ENCODE data around the gene ACTMAP. TPM values are rescaled to one million over a fixed set of nuclear protein-coding genes. Genes with fewer than 3 reads are reported as not detected.

Gene ACTMAP
- total RNA-seq, 1 experiment from 2014 or later, result 5.5 TPM

DNA sequence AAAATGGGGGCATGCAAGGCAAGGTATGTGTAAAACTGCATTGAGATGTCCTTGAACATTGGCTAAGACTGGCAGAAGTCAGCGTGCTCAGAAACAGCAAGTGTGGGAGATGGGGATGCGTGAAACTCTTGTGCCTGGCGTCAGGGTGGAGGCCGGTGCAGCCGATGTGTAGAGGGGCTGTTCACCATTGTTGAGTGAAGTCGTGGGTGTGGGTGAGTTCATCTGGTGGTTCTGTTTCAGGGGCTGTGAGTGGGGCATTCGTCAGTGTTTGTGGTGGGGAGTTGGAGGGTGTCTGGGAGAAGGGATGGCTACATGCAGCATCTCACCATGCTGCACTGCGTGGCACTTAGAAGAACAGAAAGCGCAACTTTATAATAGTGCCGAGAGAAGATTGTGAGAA is 13.7 kb upstream of the ACTMAP start:
- in situ Hi-C loops (cut with HindIII; ENCODE audit: low pct_unique_long_range_greater_than_20kb, low sequenced_read_pairs), result no loop called here

DNA sequence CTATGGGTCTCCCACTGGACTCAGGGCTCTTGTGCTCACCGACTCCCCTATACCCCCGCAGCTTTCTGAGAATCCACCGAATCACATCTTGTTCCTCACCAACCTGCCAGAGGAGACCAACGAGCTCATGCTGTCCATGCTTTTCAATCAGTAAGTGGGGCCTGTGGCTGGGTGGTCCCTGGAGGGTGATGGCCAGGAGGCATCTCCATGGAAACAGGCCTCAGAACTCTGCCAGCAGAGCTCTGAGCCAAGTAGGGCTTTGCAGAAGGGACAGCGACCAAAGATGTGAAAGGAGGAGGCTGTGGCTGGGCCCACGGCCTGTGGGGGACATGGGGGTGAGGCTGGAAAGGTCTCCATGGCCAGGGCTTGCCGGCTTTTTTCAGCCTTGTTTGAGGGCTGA is 13.2 kb upstream of the ACTMAP start:
- TF ChIP-seq POLR2AphosphoS5 (IDR thresholded peaks at IDR 0.05; ENCODE audit: low read depth, low read length), result no peak
- no peak for TF ChIP-seq SIN3A (IDR thresholded peaks at IDR 0.05; ENCODE audit: borderline replicate concordance, insufficient read depth, low read depth, low read length)
- TF ChIP-seq, protein P1, sequence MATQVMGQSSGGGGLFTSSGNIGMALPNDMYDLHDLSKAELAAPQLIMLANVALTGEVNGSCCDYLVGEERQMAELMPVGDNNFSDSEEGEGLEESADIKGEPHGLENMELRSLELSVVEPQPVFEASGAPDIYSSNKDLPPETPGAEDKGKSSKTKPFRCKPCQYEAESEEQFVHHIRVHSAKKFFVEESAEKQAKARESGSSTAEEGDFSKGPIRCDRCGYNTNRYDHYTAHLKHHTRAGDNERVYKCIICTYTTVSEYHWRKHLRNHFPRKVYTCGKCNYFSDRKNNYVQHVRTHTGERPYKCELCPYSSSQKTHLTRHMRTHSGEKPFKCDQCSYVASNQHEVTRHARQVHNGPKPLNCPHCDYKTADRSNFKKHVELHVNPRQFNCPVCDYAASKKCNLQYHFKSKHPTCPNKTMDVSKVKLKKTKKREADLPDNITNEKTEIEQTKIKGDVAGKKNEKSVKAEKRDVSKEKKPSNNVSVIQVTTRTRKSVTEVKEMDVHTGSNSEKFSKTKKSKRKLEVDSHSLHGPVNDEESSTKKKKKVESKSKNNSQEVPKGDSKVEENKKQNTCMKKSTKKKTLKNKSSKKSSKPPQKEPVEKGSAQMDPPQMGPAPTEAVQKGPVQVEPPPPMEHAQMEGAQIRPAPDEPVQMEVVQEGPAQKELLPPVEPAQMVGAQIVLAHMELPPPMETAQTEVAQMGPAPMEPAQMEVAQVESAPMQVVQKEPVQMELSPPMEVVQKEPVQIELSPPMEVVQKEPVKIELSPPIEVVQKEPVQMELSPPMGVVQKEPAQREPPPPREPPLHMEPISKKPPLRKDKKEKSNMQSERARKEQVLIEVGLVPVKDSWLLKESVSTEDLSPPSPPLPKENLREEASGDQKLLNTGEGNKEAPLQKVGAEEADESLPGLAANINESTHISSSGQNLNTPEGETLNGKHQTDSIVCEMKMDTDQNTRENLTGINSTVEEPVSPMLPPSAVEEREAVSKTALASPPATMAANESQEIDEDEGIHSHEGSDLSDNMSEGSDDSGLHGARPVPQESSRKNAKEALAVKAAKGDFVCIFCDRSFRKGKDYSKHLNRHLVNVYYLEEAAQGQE (IDR thresholded peaks at IDR 0.05; ENCODE audit: insufficient read depth in 1 of 2, low read depth in 2 of 2, low read length in 1 of 2), result no peak
- TF ChIP-seq, protein P2, sequence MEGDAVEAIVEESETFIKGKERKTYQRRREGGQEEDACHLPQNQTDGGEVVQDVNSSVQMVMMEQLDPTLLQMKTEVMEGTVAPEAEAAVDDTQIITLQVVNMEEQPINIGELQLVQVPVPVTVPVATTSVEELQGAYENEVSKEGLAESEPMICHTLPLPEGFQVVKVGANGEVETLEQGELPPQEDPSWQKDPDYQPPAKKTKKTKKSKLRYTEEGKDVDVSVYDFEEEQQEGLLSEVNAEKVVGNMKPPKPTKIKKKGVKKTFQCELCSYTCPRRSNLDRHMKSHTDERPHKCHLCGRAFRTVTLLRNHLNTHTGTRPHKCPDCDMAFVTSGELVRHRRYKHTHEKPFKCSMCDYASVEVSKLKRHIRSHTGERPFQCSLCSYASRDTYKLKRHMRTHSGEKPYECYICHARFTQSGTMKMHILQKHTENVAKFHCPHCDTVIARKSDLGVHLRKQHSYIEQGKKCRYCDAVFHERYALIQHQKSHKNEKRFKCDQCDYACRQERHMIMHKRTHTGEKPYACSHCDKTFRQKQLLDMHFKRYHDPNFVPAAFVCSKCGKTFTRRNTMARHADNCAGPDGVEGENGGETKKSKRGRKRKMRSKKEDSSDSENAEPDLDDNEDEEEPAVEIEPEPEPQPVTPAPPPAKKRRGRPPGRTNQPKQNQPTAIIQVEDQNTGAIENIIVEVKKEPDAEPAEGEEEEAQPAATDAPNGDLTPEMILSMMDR (IDR thresholded peaks at IDR 0.05), result no peak
- no peak for TF ChIP-seq TCF7L2 (IDR thresholded peaks at IDR 0.05; ENCODE audit: low read depth, low read length)
- CTCF ChIA-PET, result no interaction called here
- DNase-seq (ENCODE audit: low read depth, low spot score) (no peak), ATAC-seq (no peak)
- no TSS peak for BruUV-seq (replicated peaks)
- POLR2A ChIA-PET, result no interaction called here
- H3K36me3 ChIP-seq (ENCODE audit: control insufficient read depth, insufficient read depth, low read length), result peaks cover 17% of the 10 kb centered on the region
- intact Hi-C loops (cut with micrococcal nuclease; ENCODE audit: unreplicated experiment) (no loop called here), in situ Hi-C loops (cut with HindIII; ENCODE audit: low pct_unique_long_range_greater_than_20kb, low sequenced_read_pairs) (no loop called here)
- H3K27me3 ChIP-seq (ENCODE audit: control insufficient read depth, insufficient read depth, low read length), result no peaks in the 10 kb centered on the region
- H3K4me3 ChIP-seq (ENCODE audit: low read depth in 2 of 2, low read length in 2 of 2), result no peak overlapping the region
- no peaks in the 10 kb centered on the region for H3K9me3 ChIP-seq (ENCODE audit: control insufficient read depth, insufficient read depth, low read depth, low read length)
- no peaks in the 10 kb centered on the region for H3K4me1 ChIP-seq (ENCODE audit: control insufficient read depth, insufficient read depth, low read length)
- no peak overlapping the region for H3K27ac ChIP-seq (ENCODE audit: low read length)

More for the DNA sequence above, 13.7 kb upstream of the ACTMAP start:
- DNase-seq (ENCODE audit: low read depth, low spot score), result no peak
- TF ChIP-seq SIN3A (IDR thresholded peaks at IDR 0.05; ENCODE audit: borderline replicate concordance, insufficient read depth, low read depth, low read length) (no peak), TCF7L2 (IDR thresholded peaks at IDR 0.05; ENCODE audit: low read depth, low read length) (no peak), POLR2AphosphoS5 (IDR thresholded peaks at IDR 0.05; ENCODE audit: low read depth, low read length) (no peak)
- TF ChIP-seq, protein P1 (IDR thresholded peaks at IDR 0.05; ENCODE audit: insufficient read depth in 1 of 2, low read depth in 2 of 2, low read length in 1 of 2), result no peak
- TF ChIP-seq, protein P2 (IDR thresholded peaks at IDR 0.05), result no peak
- BruUV-seq (replicated peaks), result no TSS peak
- Histone ChIP-seq H3K27me3 (ENCODE audit: control insufficient read depth, insufficient read depth, low read length) (no peaks in the 10 kb centered on the region), H3K4me3 (ENCODE audit: low read depth in 2 of 2, low read length in 2 of 2) (no peak overlapping the region), H3K27ac (ENCODE audit: low read length) (no peak overlapping the region), H3K9me3 (ENCODE audit: control insufficient read depth, insufficient read depth, low read depth, low read length) (no peaks in the 10 kb centered on the region), H3K4me1 (ENCODE audit: control insufficient read depth, insufficient read depth, low read length) (no peaks in the 10 kb centered on the region), H3K36me3 (ENCODE audit: control insufficient read depth, insufficient read depth, low read length) (peaks cover 17% of the 10 kb centered on the region)
- intact Hi-C loops (cut with micrococcal nuclease; ENCODE audit: unreplicated experiment), result no loop called here
- no peak for ATAC-seq
- CTCF ChIA-PET, result no interaction called here
- POLR2A ChIA-PET, result no interaction called here
